Pulmonary artery endothelial cell (primary cell): Measurements from ENCODE around the gene ZNF597. TPM values are rescaled to one million over a fixed set of nuclear protein-coding genes. Genes with fewer than 3 reads are reported as not detected.
"Not testable (repeated sequence)": the region's sequence is repeated elsewhere in the genome, so short reads cannot be mapped to it uniquely, and the experiment has no call there.

Experiments
- DNase-seq: peaks from one replicate; pipeline ENCODE4 v3.0.0-alpha.2; 2011; ENCODE audit warnings: low read depth, low spot score
- total RNA-seq: library from RNA; depleted of rRNA; stranded (reverse); fragments of >200 nt; gene quantifications from 2 replicates; pipeline ENCODE4 v1.2.3, GENCODE V29; 2014

ZNF597 gene
- total RNA-seq, 1 donor from 2014 or later: 2.2 TPM

GRCh38 chr16:3475604-3476375 lies 32.5 kb upstream of the ZNF597 start:
- no peak for DNase-seq

GRCh38 chr16:3474870-3475269 lies 31.6 kb upstream of the ZNF597 start:
- DNase-seq: not testable (repeated sequence)

- DNase-seq: no peak
These were observed 31.0 kb upstream of the ZNF597 start for GRCh38 chr16:3474136-3474779.

DNA sequence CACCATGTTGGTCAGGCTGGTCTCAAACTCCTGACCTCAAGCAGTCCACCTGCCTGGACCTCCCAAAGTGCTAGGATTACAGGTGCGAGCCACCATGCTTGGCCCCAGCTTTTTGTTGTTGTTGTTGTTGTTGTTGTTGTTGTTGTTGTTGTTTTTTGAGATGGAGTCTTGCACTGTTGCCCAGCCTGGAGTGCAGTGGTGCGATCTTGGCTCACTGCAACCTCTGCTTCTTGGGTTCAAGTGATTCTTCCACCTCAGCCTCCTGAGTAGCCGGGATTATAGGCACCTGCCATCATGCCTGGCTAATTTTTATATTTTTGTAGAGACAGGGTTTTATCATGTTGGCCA lies 30.3 kb upstream of the ZNF597 start:
- not testable (repeated sequence) for DNase-seq

- DNase-seq: no peak
These were observed 29.7 kb upstream of the ZNF597 start for GRCh38 chr16:3472878-3473595.

- no peak for DNase-seq
These were observed 28.3 kb upstream of the ZNF597 start for GRCh38 chr16:3471518-3472176.

GRCh38 chr16:3470723-3471122 lies 27.4 kb upstream of the ZNF597 start:
- no peak for DNase-seq

DNA sequence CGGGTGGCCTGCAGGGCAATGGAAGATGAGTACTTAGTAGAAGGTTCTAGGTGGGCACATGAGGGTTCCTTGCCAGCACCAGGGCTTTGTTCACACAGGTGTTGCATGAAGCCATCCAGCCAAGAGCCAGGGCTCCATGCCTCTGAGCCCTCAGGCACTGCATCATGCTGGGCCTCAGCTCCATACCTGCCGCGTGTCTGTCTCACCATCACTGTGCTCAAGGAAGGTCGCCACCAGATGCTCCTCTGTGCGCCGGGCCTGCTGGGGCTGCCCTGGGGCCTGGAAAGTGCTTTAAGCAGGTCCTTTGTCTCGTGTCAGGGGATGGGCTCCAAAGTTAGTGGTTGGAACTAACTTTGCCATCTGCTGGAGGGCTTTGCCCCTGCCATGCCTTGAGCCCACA lies 26.4 kb upstream of the ZNF597 start:
- DNase-seq: no peak

GRCh38 chr16:3468501-3468900 lies 25.2 kb upstream of the ZNF597 start:
- no peak for DNase-seq

- no peak for DNase-seq
These were observed 24.6 kb upstream of the ZNF597 start for GRCh38 chr16:3467921-3468320.

DNA sequence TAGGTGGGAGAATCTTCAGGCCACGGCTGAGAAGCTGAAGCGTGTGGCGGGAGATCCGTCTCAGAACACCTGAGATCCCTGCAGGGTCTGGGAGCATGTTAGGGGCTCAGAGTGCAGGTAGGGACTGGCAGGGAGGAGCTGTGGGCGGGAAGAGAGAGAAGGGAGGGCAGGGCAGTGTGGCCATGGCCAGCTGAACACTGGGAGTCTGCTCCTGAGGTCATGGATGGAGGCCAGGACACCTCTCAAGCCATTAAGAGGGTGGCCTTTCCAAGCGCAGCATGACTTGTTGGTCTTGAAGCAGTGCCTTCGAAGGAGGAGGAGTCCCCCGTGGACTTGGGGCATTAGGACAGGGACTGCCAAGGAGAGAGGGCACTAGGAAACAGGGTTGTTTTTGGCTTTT lies 23.9 kb upstream of the ZNF597 start:
- no peak for DNase-seq

GRCh38 chr16:3465911-3466584 lies 22.7 kb upstream of the ZNF597 start:
- DNase-seq: no peak

DNA sequence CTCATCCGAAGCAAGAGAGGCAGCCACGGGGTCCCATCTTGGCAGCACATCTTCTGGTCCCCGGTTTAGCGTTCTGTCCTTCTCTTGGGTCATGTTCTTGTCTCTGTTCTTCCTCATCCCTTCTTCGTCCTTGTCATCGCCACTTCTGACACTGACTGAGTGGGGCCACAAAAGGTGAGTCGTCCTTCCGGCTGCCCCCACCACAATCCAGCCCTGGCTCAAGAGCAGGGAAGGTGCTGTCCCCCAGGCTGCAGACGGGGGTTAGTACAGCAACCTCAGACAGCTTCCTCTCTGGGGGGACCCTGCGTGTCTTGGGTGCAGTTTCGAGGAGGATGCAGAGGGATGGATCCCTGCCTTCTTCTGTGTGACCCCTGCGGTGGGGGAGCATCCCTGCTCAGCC lies 22.0 kb upstream of the ZNF597 start:
- DNase-seq: no peak

- no peak for DNase-seq
These were observed 17.8 kb upstream of the ZNF597 start for GRCh38 chr16:3461151-3461550.

DNA sequence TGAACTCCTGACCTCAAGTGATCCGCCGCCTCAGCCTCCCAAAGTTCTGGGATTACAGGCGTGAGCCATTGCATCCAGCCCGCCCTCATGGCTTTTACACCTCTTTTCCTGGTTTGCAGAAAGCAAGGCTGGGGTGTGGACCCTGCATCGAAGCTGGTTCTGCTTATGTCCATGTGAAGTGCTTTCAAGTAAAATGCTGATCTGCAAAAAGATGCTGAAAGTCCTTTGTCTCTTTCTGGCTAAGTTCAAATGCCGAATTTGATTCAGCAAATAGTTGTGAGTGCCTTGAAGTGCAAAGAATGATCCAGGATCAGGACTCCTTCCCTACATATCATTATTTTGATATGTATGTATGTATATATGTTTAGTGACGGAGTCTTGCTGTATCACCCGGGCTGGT lies 17.3 kb upstream of the ZNF597 start:
- DNase-seq: no peak

- DNase-seq: no peak
These were observed 16.8 kb upstream of the ZNF597 start for GRCh38 chr16:3460121-3460520.

- DNase-seq: no peak
These were observed 16.2 kb upstream of the ZNF597 start for GRCh38 chr16:3459401-3460090.

DNA sequence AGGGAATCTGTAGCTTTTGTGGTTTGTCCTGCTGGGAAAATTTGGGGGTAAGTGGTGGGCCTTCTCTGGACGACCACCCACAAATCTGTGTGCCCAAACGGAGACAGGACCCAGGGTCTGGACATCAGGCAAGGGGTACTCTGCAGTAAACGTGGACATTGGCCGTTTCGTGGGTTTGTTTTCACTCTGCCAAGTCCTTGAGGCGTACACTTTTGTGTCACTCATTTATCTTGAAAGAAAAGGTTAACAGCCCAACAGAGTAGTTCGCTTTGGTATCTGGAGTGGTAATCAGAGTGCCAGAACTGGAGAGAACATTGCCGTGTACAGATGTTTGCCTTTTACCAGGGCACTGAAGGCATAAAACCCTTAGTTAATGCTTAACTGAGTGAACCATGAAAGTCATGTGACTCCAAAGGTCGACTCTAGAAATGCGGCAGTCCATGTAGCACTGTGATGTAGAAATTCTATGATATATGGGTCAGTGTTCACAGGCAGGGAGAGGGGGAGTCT lies 15.6 kb upstream of the ZNF597 start:
- no peak for DNase-seq

DNA sequence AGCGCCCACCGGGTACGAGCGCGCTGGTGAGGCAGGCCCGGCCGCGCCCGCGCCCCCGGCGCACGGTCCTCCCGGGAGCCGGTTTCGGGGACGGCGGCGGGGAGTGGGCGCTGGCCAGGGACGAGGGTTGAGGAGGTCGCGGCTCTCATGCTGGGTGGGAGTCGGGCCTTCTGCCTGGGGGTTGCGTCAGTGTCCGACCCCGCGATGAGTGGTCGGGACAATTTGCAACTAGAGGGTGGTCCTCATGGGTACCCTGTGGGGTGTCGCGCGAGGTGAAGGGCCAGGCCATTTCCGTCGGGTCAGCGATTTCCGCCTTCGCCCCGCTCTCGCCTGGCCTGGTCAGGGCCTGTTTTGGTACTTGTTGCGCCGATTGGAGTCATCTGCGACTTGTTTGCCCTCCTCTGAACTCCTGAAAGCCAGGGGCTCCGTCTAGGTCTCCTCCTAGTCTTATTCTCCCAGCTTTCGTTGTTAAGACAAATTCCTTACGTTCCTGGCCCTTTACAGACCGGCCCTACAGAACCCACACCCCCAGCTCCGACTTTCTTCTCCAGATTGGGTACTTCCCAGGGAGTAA lies 15.1 kb upstream of the ZNF597 start:
- no peak for DNase-seq
